Keratinocyte (primary cell): ENCODE results near the gene PCDHB9.
"Not testable (repeated sequence)": the region's sequence is repeated elsewhere in the genome, so short reads cannot be mapped to it uniquely, and the experiment has no call there.

Source experiments
- CTCF ChIP-seq, 3 experiments: IDR thresholded peaks in 1 of 3; conservative IDR thresholded peaks in 1 of 3; optimal IDR thresholded peaks in 1 of 3; 2 replicates in 2 of 3; 3 replicates in 1 of 3; pipeline versions ENCODE3 to v1.5.1; 2011; ENCODE audit warnings: low read length in 3 of 3, mild to moderate bottlenecking in 3 of 3, moderate library complexity in 2 of 3, control low read depth in 1 of 3, inconsistent platforms in 1 of 3; ENCODE audit not compliant: insufficient read depth in 2 of 3; ENCODE audit errors: extremely low read depth in 1 of 3
- EZH2 ChIP-seq: IDR thresholded peaks from one replicate; pipeline ENCODE4 v1.6.1; 2012; ENCODE audit warnings: inconsistent platforms, mild to moderate bottlenecking, low read length, moderate library complexity

GRCh38 chr5:141174291-141175104, 12.5 kb upstream of the PCDHB9 start:
- not testable (repeated sequence) for TF ChIP-seq CTCF (optimal IDR thresholded peaks at IDR 0.05 in 1 of 3, IDR thresholded peaks at IDR 0.05 in 1 of 3, conservative IDR thresholded peaks at IDR 0.05 in 1 of 3; ENCODE audit: extremely low read depth in 1 of 3, insufficient read depth in 2 of 3, low read length in 3 of 3); EZH2
